CD4-positive, alpha-beta T cell treated with Interleukin-6 for 4 hours (primary cell): ENCODE measurements around the gene SLC35F3.
"Not testable (repeated sequence)": the region's sequence is repeated elsewhere in the genome, so short reads cannot be mapped to it uniquely, and the experiment has no call there.

Experiments used
- DNase-seq: peaks from one replicate; pipeline ENCODE4 v3.0.0-alpha.2; 2020; ENCODE audit warnings: mixed read lengths

The SLC35F3 gene

DNA sequence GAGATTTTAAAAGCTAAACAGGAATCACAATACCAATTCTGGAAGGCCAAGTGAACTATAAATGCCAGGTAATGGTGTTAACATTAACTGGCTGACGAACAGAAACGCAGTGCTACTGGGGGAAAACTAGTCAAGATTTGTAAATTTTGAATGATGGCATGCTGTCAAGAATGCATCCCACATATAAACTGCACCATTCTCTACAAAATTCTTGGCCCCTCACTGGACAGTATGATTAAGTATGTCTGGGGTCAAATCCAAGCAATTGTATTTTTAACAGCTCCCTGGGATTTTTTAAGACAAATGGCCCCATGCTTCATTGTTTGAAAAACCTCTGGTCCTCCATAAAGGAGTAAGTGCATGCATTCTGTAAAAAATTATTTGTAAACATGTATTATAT is 395.6 kb downstream of the SLC35F3 start:
- no peak for DNase-seq

DNA sequence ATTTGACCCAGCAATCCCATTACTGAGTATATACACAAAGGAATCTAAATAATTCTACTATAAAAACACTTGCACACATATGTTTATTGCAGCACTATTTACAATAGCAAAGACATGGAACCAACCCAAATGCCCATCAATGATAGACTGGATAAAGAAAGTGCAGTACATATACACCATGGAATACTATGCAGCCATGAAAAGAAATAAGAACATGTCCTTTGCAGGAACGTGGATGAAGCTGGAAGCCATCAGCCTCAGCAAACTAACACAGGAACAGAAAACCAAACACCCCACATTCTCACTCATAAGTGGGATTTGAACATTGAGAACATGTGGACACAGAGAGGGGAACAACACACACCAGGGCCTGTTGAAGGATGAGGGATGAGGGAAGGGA is 397.2 kb downstream of the SLC35F3 start:
- not testable (repeated sequence) for DNase-seq

DNA sequence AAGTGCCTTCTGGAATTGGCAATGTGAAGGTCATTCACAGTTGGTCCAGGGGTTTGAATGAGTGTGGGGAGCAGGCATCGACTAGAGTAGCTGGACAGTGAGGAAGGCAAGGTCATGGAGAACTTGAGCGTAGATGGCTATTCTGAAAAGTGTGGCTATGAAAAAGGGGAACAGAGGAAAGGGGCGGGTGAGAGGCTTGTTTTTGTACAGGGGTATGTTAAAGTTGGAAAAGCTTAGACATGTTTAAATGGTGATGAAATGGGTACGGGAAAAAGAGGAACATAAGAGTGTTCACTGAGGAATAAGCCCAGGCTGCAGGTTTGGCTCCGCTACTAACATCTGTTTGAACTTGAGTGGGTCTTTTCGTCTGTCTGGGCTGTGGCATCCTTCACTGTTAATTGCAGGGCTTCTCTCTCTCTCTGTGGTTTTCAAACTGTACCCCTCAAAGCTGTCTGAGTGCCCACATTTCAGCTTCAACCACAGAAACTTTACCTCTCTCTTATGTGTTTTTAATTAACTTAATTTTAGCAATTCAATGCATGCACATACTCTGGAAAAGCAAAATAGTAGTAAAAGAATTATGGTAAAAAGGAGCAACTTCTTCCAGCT is 398.0 kb downstream of the SLC35F3 start:
- no peak for DNase-seq

- no peak for DNase-seq
Observed at GRCh38 chr1:234303231-234303630, 398.8 kb downstream of the SLC35F3 start.

DNA sequence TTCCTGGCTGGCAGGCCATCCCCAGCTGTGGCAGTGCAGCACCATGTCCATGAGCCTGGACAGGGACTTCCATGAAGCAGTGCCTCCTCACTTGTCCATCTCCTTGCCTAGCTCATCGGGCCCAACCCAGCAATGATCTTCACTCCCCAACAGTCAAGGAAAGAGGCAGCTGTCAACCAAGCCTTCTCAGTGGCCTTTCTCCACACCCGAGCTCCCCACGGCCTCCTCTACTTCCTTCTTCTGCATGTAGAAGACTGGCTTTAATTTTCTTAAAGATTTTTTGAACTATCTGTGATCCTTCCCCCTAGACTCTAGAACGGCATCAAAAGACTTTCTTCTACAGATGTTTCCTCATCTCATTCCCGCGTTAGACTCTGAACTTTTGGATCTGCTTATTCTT is 403.2 kb downstream of the SLC35F3 start:
- no peak for DNase-seq

- no peak for DNase-seq
Observed at GRCh38 chr1:234309243-234309597, 404.7 kb downstream of the SLC35F3 start.

DNA sequence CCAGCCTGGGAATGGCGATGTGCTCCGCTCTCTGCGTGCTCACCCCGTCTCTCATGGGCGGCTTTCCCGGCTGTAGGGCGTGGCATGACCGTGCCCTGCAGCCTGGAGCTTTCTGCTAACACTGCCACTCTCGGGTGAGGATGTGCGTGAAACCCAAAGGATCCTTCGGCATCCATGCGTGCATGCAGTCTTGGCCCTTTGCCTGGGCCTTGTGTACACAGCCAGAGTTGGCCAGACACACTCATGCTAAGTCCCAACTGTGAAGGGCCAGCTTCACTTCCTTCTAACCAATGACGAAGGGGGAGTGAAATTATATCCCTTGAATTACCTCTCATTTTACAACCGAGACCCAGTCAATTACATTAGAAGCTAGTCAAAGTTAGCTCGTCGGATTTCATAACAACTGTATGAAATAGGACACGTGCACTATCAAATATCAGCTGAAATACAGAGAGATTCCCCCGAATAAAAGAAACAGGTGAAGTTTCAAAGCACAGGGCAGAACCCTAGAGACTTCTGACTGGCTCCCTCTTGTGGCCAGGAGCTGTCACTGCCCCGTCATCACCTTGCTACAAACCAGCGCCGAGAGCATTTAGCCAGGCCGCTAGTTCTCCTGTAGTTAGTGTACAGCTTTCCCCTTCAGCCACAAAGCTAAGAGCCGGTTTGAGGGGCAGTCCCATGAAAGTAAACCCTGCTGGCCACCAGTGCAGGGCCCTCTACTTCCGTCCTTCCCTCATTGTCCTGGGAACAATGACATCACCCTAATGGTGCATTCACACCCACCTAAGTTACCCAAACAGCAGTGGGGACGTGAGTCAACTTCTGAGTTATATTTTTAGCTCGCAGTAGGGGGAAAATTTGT is 405.4 kb downstream of the SLC35F3 start:
- DNase-seq = peak; percentile 82

- no peak for DNase-seq
Observed at GRCh38 chr1:234310460-234310817, 406.0 kb downstream of the SLC35F3 start.

GRCh38 chr1:234311414-234311813 is 406.9 kb downstream of the SLC35F3 start:
- DNase-seq = no peak

DNA sequence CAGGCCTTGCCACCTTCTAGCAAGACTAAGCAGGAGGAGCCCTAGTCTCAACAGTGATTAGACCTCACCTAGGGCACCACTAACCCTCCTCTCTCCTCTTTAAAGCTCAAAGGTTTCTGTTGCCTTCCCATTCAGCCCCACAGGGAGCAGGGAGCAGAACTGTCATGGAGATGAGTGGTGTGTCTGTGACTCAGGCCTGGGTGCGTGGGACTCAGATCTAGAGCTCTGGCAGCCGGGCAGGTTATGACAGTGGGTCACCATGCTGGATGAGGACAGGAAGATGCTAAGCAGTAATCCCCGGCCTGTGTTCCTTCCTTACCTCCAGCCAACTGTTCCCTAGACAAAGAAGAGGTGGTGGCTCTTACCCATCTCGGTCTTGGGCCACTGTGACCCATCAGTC is 408.7 kb downstream of the SLC35F3 start:
- no peak for DNase-seq

DNA sequence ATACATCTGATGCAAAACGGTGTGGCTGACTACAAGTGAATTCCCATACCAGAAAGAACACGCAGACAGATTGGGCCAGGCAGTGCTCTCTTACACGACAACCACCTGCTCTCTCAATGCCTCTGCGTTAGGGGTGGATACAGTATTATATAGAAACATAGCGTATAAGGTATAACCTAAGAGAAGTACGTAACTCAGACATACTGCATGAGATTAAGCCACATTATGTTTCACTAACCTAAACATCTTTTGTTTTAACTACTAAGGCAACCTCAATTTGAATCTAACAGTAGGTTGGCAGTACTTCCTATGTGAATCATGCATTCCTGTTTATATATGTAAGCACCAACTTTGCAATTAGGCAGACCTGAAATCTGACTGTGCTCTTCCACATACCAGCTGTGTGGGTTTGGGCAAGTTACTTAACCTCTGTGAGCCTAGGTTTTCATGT is 410.6 kb downstream of the SLC35F3 start:
- peak; percentile 56 for DNase-seq

DNA sequence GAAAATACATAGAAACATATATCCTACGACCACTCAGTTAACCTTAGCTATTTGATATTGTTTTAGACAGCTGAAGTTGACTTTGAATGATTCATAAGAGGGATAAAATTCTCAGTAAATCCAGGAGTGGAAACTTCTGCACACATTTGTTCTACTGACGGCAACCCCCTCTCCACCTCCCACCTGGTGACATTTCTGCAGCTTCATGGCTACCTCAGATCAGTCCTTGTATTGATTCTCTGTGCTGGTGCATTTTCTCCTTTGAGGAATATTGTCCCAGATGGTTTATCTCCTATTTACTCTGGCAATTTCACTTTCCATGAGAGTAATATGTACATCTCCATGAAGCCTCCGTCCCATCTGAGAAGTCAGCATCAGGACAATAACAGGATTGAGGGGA is 411.1 kb downstream of the SLC35F3 start:
- DNase-seq = peak; percentile 21

- DNase-seq = no peak
Observed at GRCh38 chr1:234316486-234316885, 412.0 kb downstream of the SLC35F3 start.

DNA sequence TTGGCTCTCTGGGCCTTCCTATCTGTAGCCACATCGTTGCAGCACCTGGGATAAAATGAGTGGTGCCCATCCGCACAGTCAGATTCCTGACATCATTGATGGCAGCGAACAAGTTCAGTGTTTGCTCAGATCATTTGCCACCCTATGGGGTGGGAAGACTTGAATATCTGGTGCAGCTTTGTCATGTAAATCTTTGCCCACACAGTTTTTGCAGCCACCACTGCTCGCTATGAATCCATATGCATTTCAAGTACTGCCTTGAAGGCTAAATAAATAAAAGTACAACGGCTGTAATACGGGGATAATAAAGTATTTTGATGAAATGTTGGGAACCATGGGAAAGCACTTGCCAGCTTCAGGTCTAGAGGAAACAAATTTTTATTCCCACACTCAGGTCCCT is 412.5 kb downstream of the SLC35F3 start:
- no peak for DNase-seq

DNA sequence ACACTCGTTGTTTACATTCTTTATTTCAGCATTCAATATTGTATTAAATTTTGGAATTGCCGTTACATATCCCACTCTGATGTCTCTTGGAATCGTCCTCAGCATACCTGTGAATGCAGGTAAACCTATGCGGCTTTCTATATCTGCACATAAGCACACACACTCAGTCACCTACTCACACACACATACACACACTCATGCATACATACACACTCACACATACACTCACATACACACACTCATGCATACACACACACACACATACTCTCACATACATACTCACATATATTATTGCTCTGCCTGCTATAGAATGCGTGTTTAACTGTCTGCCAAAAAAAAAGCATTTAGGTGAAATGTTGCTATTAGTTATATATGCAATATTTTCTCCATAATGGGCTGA is 415.6 kb downstream of the SLC35F3 start:
- no peak for DNase-seq

- DNase-seq = no peak
Observed at GRCh38 chr1:234320549-234320948, 416.1 kb downstream of the SLC35F3 start.

GRCh38 chr1:234321231-234321630 is 416.8 kb downstream of the SLC35F3 start:
- no peak for DNase-seq

GRCh38 chr1:234322097-234322496 is 417.6 kb downstream of the SLC35F3 start:
- no peak for DNase-seq

- peak; percentile 74 for DNase-seq
Observed at GRCh38 chr1:234322979-234323378, 418.5 kb downstream of the SLC35F3 start.

DNA sequence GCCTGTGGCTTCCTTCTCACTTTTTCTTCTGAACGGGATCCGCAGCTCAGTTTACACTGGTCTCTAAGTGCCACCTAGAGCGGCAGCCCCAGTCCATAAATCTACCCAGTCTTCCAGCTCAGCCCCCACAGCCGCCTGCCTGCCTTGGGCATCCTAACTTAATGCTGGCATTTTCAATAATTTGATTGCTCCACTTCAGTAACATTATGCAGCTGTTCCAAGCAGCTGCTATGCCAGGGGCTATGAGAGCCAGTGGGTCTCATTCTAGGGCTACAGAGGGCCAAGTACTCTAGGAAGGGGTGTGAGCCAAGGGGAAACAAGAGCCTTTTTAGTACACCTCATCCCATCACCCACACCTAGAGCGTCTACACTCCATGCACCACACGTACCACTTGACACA is 420.3 kb downstream of the SLC35F3 start:
- no peak for DNase-seq

- DNase-seq = peak; percentile 40
Observed at GRCh38 chr1:234325878-234326496, 421.5 kb downstream of the SLC35F3 start.

DNA sequence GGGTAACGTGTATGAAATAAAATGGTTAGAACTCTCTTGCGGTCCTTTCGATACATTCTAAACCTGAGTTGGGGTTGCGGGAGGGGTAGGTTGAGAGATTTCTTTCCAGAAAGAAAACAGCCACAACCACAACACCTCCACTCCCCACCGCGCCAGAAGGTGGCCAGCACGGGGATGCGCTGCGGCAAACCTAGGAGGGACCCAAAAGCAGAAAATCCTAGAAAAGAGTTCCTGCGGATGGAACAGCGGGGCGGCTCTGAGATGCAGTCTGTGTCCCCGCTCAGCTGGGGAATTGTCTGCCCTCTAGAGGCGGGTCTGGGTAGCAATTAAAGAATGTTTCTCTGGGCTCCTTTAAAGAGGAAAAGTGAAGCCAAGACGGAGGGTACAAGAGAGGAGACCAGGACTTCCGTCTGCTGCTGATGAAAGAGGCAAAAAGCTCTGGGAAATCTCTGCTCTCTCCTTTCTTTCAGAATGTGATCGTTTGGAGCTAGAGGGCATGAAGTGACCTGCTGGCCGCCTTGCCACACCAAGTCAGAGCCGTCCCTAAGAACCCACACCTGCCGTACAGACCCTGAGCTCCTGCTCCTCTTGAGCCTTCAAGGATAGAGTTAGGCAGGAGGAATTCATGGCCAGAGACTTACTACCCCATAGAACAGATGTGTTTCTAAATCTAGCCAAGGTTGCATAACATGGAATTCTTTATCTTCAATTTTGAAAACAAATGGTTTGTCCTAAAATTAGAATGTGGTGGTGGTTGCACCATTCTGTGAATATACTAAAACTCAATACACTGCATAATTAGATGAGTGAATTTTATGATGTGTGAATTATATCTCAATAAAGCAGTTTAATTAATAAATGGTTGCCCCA is 422.3 kb downstream of the SLC35F3 start:
- DNase-seq = peak; percentile 83

GRCh38 chr1:234327577-234328164 is 423.2 kb downstream of the SLC35F3 start:
- DNase-seq = no peak
